HepG2 (cell line): ENCODE results near the gene ATP6V1C2. TPM values are rescaled to one million over a fixed set of nuclear protein-coding genes. Genes with fewer than 3 reads are reported as not detected.

Experiments used
- AKAP8 ChIP-seq: sonication (generic); formaldehyde crosslinking; IDR thresholded peaks from 2 replicates; pipeline ENCODE4 v1.5.1; 2020; ENCODE audit warnings: mild to moderate bottlenecking, missing genetic modification reagents
- ATF6 ChIP-seq: sonication (generic); formaldehyde crosslinking; conservative IDR thresholded peaks from 2 replicates; pipeline ENCODE4 v1.4.0; 2020; ENCODE audit warnings: missing genetic modification reagents
- ATRX ChIP-seq: sonication (generic); formaldehyde crosslinking; IDR thresholded peaks from 2 replicates; pipeline ENCODE4 v1.4.0; 2020; ENCODE audit warnings: missing genetic modification reagents, borderline replicate concordance
- CBFB ChIP-seq: sonication (generic); formaldehyde crosslinking; IDR thresholded peaks from 2 replicates; pipeline ENCODE4 v1.4.0; 2020; ENCODE audit warnings: missing genetic modification reagents
- ELK4 ChIP-seq: sonication (generic); formaldehyde crosslinking; IDR thresholded peaks from 2 replicates; pipeline ENCODE4 v1.9.0; 2021; ENCODE audit warnings: missing genetic modification reagents, borderline replicate concordance
- EZH2 ChIP-seq: conservative IDR thresholded peaks from 2 replicates; pipeline ENCODE4 v1.6.1; 2012; ENCODE audit warnings: mild to moderate bottlenecking, low read depth, low read length, moderate library complexity
- KLF13 ChIP-seq: sonication (generic); formaldehyde crosslinking; IDR thresholded peaks from 2 replicates; pipeline ENCODE4 v1.4.0; 2020; ENCODE audit warnings: mild to moderate bottlenecking, missing genetic modification reagents
- MIER3 ChIP-seq: IDR thresholded peaks from 2 replicates; pipeline ENCODE4 v1.6.1; 2016; ENCODE audit warnings: missing compliant biosample characterization, borderline replicate concordance
- PBX3 ChIP-seq: sonication (generic); formaldehyde crosslinking; IDR thresholded peaks from 2 replicates; pipeline ENCODE4 v1.8.1; 2023; ENCODE audit warnings: missing genetic modification reagents, inconsistent platforms, borderline replicate concordance
- POGK ChIP-seq: sonication (generic); formaldehyde crosslinking; conservative IDR thresholded peaks from 2 replicates; pipeline ENCODE4 v1.8.0; 2022; ENCODE audit warnings: mild to moderate bottlenecking, moderate library complexity, missing genetic modification reagents
- RNF2 ChIP-seq: fragments of 450-650 bp; conservative IDR thresholded peaks from 2 replicates; pipeline ENCODE4 v1.6.1; 2016; ENCODE audit warnings: low read depth
- TOE1 ChIP-seq: sonication (generic); formaldehyde crosslinking; IDR thresholded peaks from 2 replicates; pipeline ENCODE4 v1.4.0; 2020; ENCODE audit warnings: mild to moderate bottlenecking, missing genetic modification reagents
- ZNF234 ChIP-seq: sonication (generic); formaldehyde crosslinking; conservative IDR thresholded peaks from 2 replicates; pipeline ENCODE4 v1.5.1; 2020; ENCODE audit warnings: mild to moderate bottlenecking, missing genetic modification reagents
- ZNF432 ChIP-seq: sonication (generic); formaldehyde crosslinking; IDR thresholded peaks from 2 replicates; pipeline ENCODE4 v1.5.0; 2020; ENCODE audit warnings: missing genetic modification reagents, mild to moderate bottlenecking, borderline replicate concordance
- ZNF557 ChIP-seq: sonication (generic); formaldehyde crosslinking; IDR thresholded peaks from 2 replicates; pipeline ENCODE4 v1.4.0; 2020; ENCODE audit warnings: missing genetic modification reagents
- ZNF644 ChIP-seq: IDR thresholded peaks from 2 replicates; pipeline ENCODE4 v1.6.1; 2016; ENCODE audit warnings: low read depth
- polyA plus RNA-seq, 8 experiments: library from polyadenylated mRNA; depleted of rRNA in 3 of 8; stranded (reverse) in 7 of 8; unstranded in 1 of 8; fragments of >200 nt; fragmentation: Illumina TruSeq in 4 of 8; extraction: Trizol in 4 of 8; gene quantifications; 2 replicates each; pipeline versions ENCODE4 v1.2.1 to v1.2.3, GENCODE V29; 2011 to 2016; ENCODE audit warnings: low read depth in 4 of 8, missing spikeins in 1 of 8, mixed read lengths in 1 of 8; ENCODE audit not compliant: insufficient read depth in 1 of 8
- total RNA-seq, 5 experiments: library from RNA; depleted of rRNA; stranded (reverse); fragments of >200 nt; fragmentation: Illumina TruSeq; extraction: Trizol; gene quantifications; 2 replicates each; pipeline ENCODE4 v1.2.3, GENCODE V29; 2016; ENCODE audit warnings: low read depth in 1 of 5
- TF ChIP-seq, protein P1 (sequence below): sonication (generic); formaldehyde crosslinking; IDR thresholded peaks from 2 replicates; pipeline ENCODE4 v1.8.0; 2022; ENCODE audit warnings: low read depth, missing genetic modification reagents
- TF ChIP-seq, protein P2 (sequence below): sonication (generic); formaldehyde crosslinking; IDR thresholded peaks from 2 replicates; pipeline ENCODE4 v1.4.0; 2020; ENCODE audit warnings: missing genetic modification reagents
- TF ChIP-seq, protein P3 (sequence below): sonication (generic); formaldehyde crosslinking; IDR thresholded peaks from 2 replicates; pipeline ENCODE4 v1.4.0; 2020; ENCODE audit warnings: mild to moderate bottlenecking, missing genetic modification reagents

The ATP6V1C2 gene
- total and polyA plus RNA-seq, 2 of the 13 experiments (the other 11 are each of a cell fraction or from before 2014, with no cell fraction given), result 0.04 to 0.29 TPM

DNA sequence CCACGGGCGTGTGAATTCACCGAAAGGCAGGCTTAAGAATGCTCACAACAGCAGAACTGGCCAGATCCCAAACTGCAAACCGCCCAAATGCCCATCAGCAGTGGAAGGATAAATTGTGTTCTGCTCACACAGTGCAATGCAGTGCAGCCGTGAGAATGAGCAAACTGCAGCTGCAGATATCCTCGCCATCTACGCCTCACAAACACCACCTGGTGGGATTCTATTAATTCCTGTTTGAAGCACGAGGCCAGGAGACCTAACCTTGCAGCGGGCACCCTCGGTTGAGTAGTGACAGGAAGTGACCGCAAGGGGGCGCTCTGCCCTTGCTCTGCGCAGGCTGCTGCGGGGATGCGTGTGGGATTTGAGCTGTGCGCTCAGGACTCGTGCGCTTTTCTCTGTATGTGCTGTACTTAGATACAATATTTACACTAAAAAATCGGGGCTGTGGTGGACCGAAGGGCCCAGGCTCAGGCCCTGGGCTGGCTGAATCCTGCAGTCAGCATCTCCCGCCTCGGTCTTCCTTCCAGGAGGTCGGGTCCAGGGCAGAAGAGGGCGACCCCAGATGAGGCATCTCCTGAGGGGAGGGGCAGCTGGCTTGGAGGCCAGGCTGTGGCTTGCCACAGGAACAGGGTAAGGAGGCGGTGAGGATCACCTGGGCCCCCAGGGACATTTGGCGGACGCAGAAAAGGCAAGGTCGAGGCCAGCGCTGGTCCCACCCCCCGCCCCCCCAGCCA lies 110.9 kb downstream of the ATP6V1C2 start (continued):
- no peak for TF ChIP-seq ELK4 (CRISPR knock-in tag)
- TF ChIP-seq, protein P1, sequence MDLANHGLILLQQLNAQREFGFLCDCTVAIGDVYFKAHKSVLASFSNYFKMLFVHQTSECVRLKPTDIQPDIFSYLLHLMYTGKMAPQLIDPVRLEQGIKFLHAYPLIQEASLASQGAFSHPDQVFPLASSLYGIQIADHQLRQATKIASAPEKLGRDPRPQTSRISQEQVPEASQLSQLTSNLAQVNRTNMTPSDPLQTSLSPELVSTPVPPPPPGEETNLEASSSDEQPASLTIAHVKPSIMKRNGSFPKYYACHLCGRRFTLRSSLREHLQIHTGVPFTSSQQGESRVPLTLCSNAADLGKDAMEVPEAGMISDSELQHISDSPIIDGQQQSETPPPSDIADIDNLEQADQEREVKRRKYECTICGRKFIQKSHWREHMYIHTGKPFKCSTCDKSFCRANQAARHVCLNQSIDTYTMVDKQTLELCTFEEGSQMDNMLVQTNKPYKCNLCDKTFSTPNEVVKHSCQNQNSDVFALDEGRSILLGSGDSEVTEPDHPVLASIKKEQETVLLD (CRISPR knock-in tag), result no peak
- TF ChIP-seq CBFB (CRISPR knock-in tag), result peak; percentile 57; the same call in 1 of the 2 replicates
- TF ChIP-seq ZNF557 (CRISPR knock-in tag), result no peak
- no peak for TF ChIP-seq PBX3
- no peak for TF ChIP-seq KLF13 (CRISPR knock-in tag)
- TF ChIP-seq EZH2, result no peak
- TF ChIP-seq TOE1, result no peak
- no peak for TF ChIP-seq ZNF432
- no peak for TF ChIP-seq MIER3 (CRISPR knock-in tag)
- TF ChIP-seq ZNF234, result no peak
- no peak for TF ChIP-seq ATF6 (CRISPR knock-in tag)
- TF ChIP-seq ATRX (CRISPR knock-in tag), result no peak
- TF ChIP-seq, protein P2, sequence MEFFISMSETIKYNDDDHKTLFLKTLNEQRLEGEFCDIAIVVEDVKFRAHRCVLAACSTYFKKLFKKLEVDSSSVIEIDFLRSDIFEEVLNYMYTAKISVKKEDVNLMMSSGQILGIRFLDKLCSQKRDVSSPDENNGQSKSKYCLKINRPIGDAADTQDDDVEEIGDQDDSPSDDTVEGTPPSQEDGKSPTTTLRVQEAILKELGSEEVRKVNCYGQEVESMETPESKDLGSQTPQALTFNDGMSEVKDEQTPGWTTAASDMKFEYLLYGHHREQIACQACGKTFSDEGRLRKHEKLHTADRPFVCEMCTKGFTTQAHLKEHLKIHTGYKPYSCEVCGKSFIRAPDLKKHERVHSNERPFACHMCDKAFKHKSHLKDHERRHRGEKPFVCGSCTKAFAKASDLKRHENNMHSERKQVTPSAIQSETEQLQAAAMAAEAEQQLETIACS (CRISPR knock-in tag), result no peak
- no peak for TF ChIP-seq POGK
- TF ChIP-seq ZNF644 (CRISPR knock-in tag), result no peak
- no peak for TF ChIP-seq AKAP8 (CRISPR knock-in tag)
- TF ChIP-seq, protein P3, sequence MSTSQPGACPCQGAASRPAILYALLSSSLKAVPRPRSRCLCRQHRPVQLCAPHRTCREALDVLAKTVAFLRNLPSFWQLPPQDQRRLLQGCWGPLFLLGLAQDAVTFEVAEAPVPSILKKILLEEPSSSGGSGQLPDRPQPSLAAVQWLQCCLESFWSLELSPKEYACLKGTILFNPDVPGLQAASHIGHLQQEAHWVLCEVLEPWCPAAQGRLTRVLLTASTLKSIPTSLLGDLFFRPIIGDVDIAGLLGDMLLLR (CRISPR knock-in tag), result no peak
- peak; percentile 60; the same call in 1 of the 2 replicates for TF ChIP-seq RNF2
